ENCODE measurements around the gene ASTN2. TPM values are rescaled to one million over a fixed set of nuclear protein-coding genes. Genes with fewer than 3 reads are reported as not detected.

ASTN2 gene
- total and polyA plus RNA-seq, 10 of the 15 experiments (the other 5 are each of a cell fraction or from before 2014, with no cell fraction given), result 1.4 to 15.7 (median 7.0) TPM

GRCh38 chr9:116515541-116515940 is 899.3 kb downstream of the ASTN2 start:
- BruUV-seq (replicated peaks), result no TSS peak
- SMC1A ChIA-PET (ENCODE audit: uncharacterized antibody, unreplicated experiment), result no interaction called here
- Histone ChIP-seq H3K4me3 (no peak overlapping the region), H3K79me2 (ENCODE audit: control insufficient read depth, insufficient read depth, low read length) (no peaks in the 10 kb centered on the region), H3K27me3 (replicated peaks in 1 of 2; ENCODE audit: control insufficient read depth in 2 of 2, insufficient read depth in 2 of 2, low read length in 1 of 2) (no peaks in the 10 kb centered on the region), H3K9me3 (replicated peaks; ENCODE audit: control insufficient read depth, insufficient read depth, low read length) (peaks cover 4% of the 10 kb centered on the region; the same call in 1 of the 3 replicates), H3K36me3 (ENCODE audit: control insufficient read depth in 2 of 2, insufficient read depth in 2 of 2, low read length in 1 of 2) (no peaks in the 10 kb centered on the region), H2AFZ (ENCODE audit: control insufficient read depth, low read depth, low read length) (no peak overlapping the region), H3K4me2 (ENCODE audit: control insufficient read depth, insufficient read depth) (no peak overlapping the region), H3K9ac (ENCODE audit: control insufficient read depth, insufficient read depth, low read length) (no peak overlapping the region), H3K4me1 (ENCODE audit: control insufficient read depth, insufficient read depth, low read length) (no peaks in the 10 kb centered on the region), H3K27ac (ENCODE audit: control insufficient read depth, insufficient read depth) (no peak overlapping the region), H4K20me1 (ENCODE audit: control insufficient read depth, insufficient read depth) (no peaks in the 10 kb centered on the region)
- RAD21 ChIA-PET (ENCODE audit: unreplicated experiment), result no interaction called here
- ATAC-seq (no peak), DNase-seq (ENCODE audit: low read depth, low spot score) (no peak), FAIRE-seq (no peak)
- in situ Hi-C loops (cut with MboI), result no loop called here
- intact Hi-C loops (cut with micrococcal nuclease; ENCODE audit: unreplicated experiment), result no loop called here
- POLR2A ChIA-PET, result no interaction called here
- CTCF ChIA-PET, result interaction anchor here (1.3 kb wide), 1 partner anchor 20 kb away, joined by 3 read pairs; no protein-coding TSS in a partner anchor
- TF ChIP-seq LARP7 (IDR thresholded peaks at IDR 0.05), result no peak
- TF ChIP-seq CHD1 (IDR thresholded peaks at IDR 0.05; ENCODE audit: low read depth, low read length), result no peak
- no peak for TF ChIP-seq RAD21 (IDR thresholded peaks at IDR 0.05; ENCODE audit: insufficient read depth, low read depth, low read length)
- no peak for TF ChIP-seq DPF2 (IDR thresholded peaks at IDR 0.05)
- no peak for TF ChIP-seq SREBF2 (IDR thresholded peaks at IDR 0.05; ENCODE audit: low read length)
- TF ChIP-seq MEF2A (IDR thresholded peaks at IDR 0.05; ENCODE audit: insufficient read depth, low read depth, low read length), result no peak
- TF ChIP-seq SMC3 (IDR thresholded peaks at IDR 0.05; ENCODE audit: borderline replicate concordance, low read length), result no peak
- no peak for TF ChIP-seq JUND (IDR thresholded peaks at IDR 0.05; ENCODE audit: low read depth, low read length)
- no peak for TF ChIP-seq NR2C1 (IDR thresholded peaks at IDR 0.05)
- no peak for TF ChIP-seq BRCA1 (IDR thresholded peaks at IDR 0.05; ENCODE audit: low read depth, low read length)
- TF ChIP-seq MEF2B (IDR thresholded peaks at IDR 0.05; ENCODE audit: partially characterized antibody, poor library complexity, severe bottlenecking), result no peak
- TF ChIP-seq, protein P1, sequence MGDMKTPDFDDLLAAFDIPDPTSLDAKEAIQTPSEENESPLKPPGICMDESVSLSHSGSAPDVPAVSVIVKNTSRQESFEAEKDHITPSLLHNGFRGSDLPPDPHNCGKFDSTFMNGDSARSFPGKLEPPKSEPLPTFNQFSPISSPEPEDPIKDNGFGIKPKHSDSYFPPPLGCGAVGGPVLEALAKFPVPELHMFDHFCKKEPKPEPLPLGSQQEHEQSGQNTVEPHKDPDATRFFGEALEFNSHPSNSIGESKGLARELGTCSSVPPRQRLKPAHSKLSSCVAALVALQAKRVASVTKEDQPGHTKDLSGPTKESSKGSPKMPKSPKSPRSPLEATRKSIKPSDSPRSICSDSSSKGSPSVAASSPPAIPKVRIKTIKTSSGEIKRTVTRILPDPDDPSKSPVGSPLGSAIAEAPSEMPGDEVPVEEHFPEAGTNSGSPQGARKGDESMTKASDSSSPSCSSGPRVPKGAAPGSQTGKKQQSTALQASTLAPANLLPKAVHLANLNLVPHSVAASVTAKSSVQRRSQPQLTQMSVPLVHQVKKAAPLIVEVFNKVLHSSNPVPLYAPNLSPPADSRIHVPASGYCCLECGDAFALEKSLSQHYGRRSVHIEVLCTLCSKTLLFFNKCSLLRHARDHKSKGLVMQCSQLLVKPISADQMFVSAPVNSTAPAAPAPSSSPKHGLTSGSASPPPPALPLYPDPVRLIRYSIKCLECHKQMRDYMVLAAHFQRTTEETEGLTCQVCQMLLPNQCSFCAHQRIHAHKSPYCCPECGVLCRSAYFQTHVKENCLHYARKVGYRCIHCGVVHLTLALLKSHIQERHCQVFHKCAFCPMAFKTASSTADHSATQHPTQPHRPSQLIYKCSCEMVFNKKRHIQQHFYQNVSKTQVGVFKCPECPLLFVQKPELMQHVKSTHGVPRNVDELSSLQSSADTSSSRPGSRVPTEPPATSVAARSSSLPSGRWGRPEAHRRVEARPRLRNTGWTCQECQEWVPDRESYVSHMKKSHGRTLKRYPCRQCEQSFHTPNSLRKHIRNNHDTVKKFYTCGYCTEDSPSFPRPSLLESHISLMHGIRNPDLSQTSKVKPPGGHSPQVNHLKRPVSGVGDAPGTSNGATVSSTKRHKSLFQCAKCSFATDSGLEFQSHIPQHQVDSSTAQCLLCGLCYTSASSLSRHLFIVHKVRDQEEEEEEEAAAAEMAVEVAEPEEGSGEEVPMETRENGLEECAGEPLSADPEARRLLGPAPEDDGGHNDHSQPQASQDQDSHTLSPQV (IDR thresholded peaks at IDR 0.05), result no peak
